ENCODE measurements around the gene CBX7.

GRCh38 chr22:39084666-39085065 is 67.8 kb downstream of the CBX7 start:
- TF ChIP-seq EZH2 (IDR thresholded peaks at IDR 0.05) (no peak), POLR2AphosphoS5 (IDR thresholded peaks at IDR 0.05; ENCODE audit: borderline replicate concordance, low read depth, low read length) (no peak), FOXP2 (optimal IDR thresholded peaks at IDR 0.05; ENCODE audit: control extremely low read depth, extremely low read length, insufficient read depth) (no peak)
